Endometrial microvascular endothelial cells (primary cell): ENCODE measurements around the gene CCDC137. TPM values are rescaled to one million over a fixed set of nuclear protein-coding genes. Genes with fewer than 3 reads are reported as not detected.
"Not testable (repeated sequence)": the region's sequence is repeated elsewhere in the genome, so short reads cannot be mapped to it uniquely, and the experiment has no call there.

Experiments
- in situ Hi-C: cut with HindIII; loops from 2 replicates; pipeline ENCODE4 v1.10.0; 2017; ENCODE audit warnings: low sequenced_read_pairs, low pct_unique_long_range_greater_than_20kb; ENCODE audit errors: inconsistent ontology term
- total RNA-seq: library from RNA; depleted of rRNA; stranded (reverse); fragments of >200 nt; gene quantifications from one replicate; pipeline ENCODE4 v1.2.3, GENCODE V29; 2015; ENCODE audit errors: inconsistent ontology term

Gene CCDC137, protein sequence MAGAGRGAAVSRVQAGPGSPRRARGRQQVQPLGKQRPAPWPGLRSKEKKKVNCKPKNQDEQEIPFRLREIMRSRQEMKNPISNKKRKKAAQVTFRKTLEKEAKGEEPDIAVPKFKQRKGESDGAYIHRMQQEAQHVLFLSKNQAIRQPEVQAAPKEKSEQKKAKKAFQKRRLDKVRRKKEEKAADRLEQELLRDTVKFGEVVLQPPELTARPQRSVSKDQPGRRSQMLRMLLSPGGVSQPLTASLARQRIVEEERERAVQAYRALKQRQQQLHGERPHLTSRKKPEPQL
- total RNA-seq, result 20.9 TPM

DNA sequence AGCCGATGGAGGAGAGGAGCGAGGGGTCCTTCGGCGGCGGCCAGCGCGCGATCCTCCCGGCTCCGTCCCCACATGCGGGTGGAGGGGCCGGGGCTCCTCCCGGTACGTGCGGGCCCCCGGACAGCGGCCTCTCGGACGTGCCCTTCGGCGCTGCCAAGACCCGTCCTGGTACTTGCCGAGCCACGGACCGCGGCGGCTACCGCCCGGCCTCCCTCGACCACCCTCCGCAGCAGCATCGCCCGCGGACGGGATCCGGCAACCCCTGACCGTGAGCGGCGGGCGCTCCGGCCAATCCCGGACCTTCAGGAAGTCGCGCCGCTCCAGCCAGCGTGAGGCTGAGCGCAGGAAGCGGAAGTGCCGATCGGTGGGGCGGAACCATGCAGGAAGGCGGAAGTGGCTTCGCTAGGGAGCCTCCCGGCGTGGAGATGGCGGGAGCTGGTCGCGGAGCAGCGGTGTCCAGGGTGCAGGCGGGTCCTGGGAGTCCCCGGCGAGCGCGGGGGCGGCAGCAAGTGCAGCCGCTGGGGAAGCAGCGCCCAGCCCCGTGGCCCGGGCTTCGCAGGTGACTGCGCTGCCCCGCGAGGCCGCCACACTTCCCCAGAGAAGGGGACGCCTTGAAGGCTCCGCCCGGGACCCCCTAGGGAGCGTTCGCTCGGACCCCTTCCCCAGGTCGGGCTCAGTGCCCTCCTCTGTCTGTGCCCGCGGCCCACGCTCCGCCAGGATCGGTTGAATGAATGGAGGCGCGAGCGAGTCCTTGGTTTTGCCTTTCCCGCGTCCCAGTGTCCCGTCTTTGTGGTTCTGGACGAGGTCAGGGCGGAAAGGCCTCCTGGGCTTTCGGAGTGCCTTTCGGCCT is at the start of gene CCDC137, which contains the start of gene OXLD1:
Gene CCDC137, plus strand, starts transcription at position 396 of the 850 bp plus-strand sequence. Its CDS starts 30 bp downstream, at position 426.
Gene OXLD1, minus strand, starts transcription at position 264 of the 850 bp plus-strand sequence. Its CDS starts 28 bp downstream, at position 236.
- in situ Hi-C loops, result no loop called here

GRCh38 chr17:81616877-81617276 is 49.7 kb upstream of the CCDC137 start:
- in situ Hi-C loops, result no loop called here

DNA sequence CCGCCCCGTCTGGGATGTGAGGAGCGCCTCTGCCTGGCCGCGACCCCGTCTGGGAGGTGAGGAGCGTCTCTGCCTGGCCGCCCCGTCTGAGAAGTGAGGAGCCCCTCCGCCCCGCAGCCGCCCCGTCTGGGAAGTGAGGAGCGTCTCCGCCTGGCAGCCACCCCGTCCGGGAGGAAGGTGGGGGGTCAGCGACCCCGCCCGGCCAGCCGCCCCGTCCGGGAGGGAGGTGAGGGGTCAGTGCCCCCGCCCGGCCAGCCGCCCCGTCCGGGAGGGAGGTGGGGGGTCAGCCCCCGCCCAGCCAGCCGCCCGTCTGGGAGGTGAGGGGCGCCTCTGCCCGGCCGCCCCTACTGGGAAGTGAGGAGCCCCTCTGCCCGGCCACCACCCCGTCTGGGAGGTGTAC is 48.2 kb upstream of the CCDC137 start:
- in situ Hi-C loops, result not testable (repeated sequence)

DNA sequence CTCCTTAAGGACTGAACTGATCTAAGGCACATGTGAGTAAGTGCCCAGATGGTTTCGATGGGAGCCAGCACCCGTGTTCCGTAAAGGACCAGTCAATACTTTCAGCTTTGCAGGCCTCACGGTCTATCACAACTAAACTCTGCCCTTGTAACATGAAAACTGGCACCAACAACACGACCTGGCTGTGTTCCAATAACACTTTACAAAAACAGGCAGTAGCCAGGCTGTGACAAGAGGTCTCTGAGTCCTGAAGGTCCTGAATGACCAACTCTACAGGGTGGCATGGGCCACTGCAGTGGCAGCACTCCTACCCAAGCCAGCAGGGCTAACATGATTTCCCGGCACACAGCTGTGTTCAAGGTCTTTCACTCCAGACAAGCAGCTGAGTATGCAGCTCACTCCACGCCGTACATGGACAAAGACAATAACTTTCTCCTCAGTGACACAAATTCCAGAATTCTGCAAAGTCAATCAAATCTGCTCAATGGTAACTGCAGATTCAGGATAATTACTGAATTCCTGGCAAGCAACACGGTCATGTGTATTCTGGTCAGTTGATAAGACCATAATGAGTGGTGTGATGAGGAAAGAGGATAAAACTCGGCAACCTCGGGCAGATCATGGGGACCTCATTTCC is 44.9 kb upstream of the CCDC137 start:
- in situ Hi-C loops, result no loop called here

DNA sequence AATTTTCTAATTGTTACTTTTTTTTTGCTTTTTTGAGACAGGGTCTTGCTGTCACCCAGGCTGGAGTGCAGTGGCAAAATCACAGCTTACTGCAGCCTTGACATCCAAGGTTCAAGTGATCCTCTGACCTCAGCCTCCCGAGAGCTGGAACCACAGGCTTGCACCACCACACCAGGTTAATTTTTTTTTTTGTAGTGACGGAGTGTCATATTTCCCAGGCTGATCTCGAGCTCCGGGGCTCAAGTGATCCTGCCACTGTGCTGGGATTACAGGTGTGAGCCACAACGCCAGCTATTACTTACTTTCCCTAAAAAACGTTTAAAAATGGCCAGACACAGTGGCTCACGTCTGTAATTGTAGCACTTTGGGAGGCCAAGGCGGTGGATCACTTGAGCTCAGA is 36.3 kb upstream of the CCDC137 start:
- in situ Hi-C loops, result no loop called here

GRCh38 chr17:81631482-81631881 is 35.1 kb upstream of the CCDC137 start:
- in situ Hi-C loops, result no loop called here

DNA sequence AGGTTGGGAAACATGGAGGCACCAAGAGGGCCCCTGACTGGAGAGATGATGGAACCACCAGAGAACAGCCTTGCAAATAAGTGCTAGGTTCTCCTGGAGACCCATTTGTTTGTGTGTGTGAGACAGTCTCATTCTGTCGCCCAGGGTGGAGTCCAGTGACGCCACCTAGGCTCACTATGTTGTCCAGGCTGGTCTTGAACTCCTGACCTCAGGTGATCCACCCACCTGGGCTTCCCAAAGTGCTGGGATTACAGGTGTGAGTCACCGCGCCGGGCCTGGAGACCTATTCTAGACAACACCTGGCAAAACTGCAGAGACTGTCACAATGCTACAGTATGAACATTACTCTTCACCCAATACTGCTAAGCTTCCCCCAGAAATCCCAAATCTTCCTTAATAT is 31.1 kb upstream of the CCDC137 start:
- in situ Hi-C loops, result no loop called here

DNA sequence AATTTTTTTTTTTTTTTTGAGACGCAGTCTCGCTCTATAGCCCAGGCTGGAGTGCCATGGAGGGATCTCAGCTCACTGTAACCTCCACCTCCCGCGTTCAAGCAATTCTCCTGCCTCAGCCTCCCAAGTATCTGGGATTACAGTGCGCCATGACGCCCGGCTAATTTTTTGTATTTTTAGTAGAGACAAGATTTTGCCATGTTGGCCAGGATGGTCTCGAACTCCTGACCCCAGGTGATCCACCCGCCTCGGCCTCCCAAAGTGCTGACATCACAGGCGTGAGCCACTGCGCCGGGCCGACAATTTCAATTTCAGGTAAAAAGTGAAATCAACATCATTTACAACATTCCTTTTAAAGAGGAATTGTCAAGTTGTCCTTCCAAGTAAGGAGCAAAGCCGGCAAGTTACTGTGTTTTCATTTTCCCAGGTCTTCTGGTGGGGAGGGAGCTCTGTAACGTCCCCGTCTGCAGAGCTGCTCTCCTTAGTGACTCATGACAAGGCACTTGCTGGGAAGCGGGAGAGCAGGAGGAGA is 30.5 kb upstream of the CCDC137 start:
- in situ Hi-C loops, result no loop called here

DNA sequence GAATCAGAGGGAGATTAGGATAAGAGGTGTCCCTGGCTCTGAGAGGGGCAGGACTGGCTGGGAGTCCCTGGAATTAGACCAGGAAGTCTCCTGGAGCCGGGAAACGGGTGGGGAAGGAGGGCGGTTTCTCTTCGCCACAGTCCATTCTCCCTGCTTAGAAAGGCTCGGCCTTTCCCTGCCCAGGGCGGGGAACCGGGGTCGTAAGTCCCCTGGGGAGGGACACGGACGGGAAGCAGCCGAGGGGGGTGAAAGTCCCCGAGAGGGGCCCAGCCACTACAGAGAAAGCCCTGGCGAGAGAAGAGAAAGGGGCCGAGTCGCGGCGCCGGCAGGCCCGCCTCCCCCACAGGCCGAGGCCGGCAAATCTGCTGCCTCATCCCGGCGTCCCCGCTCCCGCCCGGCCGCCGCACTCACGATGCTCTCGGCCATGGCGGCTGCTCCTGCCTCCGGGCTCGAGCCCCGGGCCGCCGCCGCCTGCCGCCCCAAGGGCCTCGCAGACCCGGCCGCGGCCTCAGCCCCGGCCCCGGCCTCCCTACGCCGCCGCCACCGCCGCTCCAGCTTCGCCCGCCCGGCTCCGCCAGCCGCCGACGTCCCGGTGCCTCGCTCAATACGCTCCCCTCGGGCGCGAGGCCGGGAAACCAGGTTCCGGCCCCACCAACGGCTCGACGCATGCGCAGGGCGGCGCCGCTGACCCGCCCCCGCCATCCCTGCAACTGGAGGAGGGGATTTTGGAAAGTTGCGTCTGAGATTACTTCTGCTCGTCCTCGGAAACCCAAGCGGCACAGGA is 29.8 kb upstream of the CCDC137 start, which contains the start of the genes NPLOC4 and TSPAN10:
Gene NPLOC4, minus strand, starts transcription at position 608 of the 784 bp plus-strand sequence. Its CDS starts 182 bp downstream, at position 426.
Gene TSPAN10, plus strand, starts transcription at position 692 of the 784 bp plus-strand sequence. CDS start 5,217 bp downstream, outside the sequence.
- in situ Hi-C loops, result no loop called here

GRCh38 chr17:81638683-81639082 is 27.9 kb upstream of the CCDC137 start:
- in situ Hi-C loops, result no loop called here

DNA sequence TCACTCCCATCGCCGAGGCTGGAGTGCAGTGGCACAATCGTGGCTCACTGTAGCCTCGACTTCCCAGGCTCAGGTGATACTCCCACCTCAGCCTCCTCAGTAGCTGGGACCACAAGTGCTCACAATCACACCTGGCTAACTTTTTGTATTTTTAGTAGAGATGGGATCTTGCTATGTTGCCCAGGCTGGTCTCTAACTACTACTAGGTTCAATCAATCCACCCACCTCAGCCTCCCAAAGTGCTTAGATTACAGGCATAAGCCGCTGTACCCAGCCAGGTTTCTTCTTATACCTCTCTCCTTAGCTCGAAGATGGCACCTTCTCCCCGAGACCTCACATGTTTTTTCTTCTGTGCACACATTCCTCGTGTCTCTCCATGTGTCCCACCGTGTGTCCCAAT is 26.5 kb upstream of the CCDC137 start:
- in situ Hi-C loops, result no loop called here

DNA sequence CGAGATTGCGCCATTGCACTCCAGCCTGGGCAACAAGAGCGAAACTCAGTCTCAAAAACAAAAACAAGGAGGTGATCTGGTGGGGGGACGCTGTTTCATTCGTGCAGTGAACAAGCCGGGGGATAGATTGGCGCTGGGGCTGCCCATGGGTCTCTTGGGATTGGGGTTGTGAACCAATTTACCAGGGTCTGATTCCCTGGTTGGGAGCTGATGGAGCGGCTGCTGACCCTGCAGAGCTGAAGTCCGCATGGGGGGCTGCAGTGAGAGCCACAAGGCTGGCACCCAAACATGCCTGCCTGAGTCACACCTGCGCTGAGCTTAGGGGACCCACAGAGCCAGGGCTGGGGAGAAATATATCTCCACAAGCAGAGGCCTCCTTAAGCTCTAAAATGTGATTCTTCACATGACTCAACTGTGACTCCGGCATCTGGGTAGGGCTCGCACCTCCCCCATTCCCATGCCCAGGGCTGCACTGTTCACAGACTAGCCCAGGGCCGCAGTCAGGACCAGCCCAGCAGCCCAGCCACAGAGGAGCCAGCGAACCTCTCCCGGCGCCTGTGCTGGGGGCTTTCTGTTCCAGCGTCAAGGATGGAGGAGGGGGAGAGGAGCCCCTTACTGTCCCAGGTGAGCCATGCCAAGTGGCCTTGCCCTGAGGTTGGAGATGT is 24.6 kb upstream of the CCDC137 start:
- in situ Hi-C loops, result no loop called here

GRCh38 chr17:81644496-81644895 is 22.0 kb upstream of the CCDC137 start:
- in situ Hi-C loops, result no loop called here

DNA sequence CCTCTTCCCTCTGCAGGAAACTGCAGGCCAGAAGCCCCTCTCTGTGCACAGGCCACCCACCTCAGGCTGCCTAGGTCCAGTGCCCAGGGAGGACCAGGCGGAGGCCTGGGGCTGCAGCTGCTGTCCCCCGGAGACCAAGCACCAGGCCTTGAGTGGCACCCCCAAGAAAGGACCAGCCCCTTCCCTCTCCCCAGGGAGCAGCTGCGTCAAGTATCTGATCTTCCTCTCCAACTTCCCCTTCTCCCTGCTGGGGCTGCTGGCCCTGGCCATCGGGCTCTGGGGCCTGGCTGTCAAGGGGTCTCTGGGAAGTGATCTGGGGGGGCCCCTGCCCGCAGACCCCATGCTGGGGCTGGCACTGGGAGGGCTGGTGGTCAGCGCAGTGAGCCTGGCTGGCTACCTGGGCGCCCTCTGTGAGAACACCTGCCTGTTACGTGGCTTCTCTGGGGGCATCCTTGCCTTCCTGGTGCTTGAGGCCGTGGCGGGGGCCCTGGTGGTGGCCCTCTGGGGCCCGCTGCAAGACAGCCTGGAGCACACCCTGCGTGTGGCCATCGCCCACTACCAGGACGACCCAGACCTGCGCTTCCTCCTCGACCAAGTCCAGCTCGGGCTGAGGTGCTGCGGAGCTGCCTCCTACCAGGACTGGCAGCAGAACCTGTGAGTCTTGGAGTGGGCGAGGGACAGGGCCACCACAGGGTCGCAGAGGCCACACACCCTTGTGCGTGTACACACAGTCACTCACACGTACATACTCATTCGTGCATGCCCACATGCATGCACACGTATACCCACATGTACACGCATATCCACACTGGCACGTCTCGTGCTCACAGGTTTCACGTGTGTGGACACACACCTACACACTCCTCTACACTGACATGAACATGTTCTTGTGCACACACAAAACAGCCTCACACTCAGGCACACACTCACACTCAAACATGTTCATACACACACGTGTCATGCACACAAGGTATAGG is 21.3 kb upstream of the CCDC137 start:
- in situ Hi-C loops, result no loop called here

DNA sequence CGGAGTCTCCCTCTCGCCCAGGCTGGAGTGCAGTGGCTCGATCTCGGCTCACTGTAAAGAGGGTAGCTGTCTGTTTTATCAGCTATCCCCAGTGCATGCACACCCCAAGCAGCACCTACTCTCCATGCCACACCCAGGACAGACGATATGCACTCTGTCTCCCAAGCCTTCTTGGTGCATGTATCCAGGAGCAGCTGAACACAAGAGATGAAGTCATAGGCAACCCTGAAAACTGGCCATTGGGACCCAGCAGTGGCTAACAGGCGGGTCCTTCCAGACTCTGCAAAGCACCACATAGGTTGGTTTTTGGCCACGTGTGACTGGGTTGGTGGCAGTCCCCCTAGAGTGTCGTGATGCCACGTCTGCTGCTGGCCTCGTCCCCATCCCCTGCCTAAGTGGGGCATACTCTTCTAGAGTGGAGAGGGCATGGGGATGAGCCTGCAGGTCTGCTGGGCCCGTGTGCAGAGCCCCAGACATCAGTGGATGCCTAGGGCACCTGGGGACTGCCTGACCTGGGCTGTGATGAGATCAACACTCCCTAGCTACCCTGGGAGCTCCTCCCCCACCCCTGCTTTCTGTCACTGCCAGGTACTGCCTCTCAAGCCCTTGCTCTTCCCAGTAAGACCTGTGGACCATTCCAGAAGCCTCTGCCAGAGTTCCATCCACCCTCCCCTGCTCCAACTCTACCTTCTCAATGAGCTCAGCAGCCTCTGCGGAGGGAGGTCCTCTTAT is 19.5 kb upstream of the CCDC137 start:
- in situ Hi-C loops, result no loop called here

GRCh38 chr17:81647640-81648012 is 18.9 kb upstream of the CCDC137 start:
- in situ Hi-C loops, result no loop called here
